ENCODE data around the gene SLC10A1. TPM values are rescaled to one million over a fixed set of nuclear protein-coding genes. Genes with fewer than 3 reads are reported as not detected.

The SLC10A1 gene
- total RNA-seq, 1 donor from 2014 or later: not detected

DNA sequence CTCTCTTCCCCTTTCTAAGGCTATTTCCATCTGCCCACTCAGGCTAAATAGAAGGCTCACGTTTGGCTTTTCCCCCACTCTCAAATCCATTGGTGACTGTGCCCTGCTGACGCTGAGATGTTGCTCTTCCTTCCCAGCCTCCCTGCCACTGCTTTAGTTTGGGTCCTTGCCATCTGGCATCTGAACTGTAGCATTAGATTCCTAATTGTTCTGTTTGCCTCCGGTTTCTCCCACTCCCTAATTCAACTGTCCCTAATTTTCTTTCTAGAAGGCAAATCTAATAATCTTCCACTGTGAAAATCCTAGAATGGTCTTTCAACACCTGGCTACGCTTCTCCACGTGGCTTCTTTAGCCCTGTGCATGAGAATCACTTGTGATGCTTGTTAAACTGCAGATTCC, 44.6 kb upstream of the SLC10A1 start:
- intact Hi-C loops (cut with micrococcal nuclease): no loop called here

DNA sequence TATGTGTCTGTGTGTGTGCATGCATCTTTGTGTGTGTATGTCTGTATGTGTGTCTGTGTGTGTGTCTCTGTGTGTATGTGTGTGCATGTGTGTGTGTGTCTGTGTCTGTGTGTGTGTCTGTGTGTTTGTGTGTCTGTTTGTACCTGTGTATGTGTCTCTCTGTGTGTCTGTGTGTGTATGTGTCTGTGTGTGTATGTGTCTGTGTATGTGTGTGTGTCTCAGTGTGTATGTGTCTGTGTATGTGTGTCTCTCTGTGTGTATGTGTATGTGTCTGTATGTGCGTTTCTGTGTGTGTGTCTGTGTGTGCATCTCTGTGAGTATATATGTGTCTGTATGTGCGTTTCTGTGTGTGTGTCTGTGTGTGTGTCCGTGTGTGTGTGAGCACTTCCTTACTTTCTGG, 42.6 kb upstream of the SLC10A1 start:
- H3K4me3 Mint-ChIP-seq: no peak overlapping the region
- TF ChIP-seq, protein P1, sequence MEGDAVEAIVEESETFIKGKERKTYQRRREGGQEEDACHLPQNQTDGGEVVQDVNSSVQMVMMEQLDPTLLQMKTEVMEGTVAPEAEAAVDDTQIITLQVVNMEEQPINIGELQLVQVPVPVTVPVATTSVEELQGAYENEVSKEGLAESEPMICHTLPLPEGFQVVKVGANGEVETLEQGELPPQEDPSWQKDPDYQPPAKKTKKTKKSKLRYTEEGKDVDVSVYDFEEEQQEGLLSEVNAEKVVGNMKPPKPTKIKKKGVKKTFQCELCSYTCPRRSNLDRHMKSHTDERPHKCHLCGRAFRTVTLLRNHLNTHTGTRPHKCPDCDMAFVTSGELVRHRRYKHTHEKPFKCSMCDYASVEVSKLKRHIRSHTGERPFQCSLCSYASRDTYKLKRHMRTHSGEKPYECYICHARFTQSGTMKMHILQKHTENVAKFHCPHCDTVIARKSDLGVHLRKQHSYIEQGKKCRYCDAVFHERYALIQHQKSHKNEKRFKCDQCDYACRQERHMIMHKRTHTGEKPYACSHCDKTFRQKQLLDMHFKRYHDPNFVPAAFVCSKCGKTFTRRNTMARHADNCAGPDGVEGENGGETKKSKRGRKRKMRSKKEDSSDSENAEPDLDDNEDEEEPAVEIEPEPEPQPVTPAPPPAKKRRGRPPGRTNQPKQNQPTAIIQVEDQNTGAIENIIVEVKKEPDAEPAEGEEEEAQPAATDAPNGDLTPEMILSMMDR (IDR thresholded peaks at IDR 0.05): no peak
- DNase-seq (no peak), ATAC-seq (ENCODE audit: low read depth) (no peak)
- H3K9me3 Mint-ChIP-seq: no peaks in the 10 kb centered on the region
- ChIA-PET CTCF (no interaction called here), POLR2A (no interaction called here)
- intact Hi-C loops (cut with micrococcal nuclease): no loop called here
- no peaks in the 10 kb centered on the region for H3K36me3 Mint-ChIP-seq (ENCODE audit: low read depth)
- peaks cover 10% of the 10 kb centered on the region for H3K27me3 Mint-ChIP-seq
- H3K27ac Mint-ChIP-seq: no peak overlapping the region
- no peaks in the 10 kb centered on the region for H3K4me1 Mint-ChIP-seq

More for the DNA sequence above, 44.6 kb upstream of the SLC10A1 start:
- TF ChIP-seq, protein P1 (IDR thresholded peaks at IDR 0.05): no peak
- no peaks in the 10 kb centered on the region for H3K36me3 Mint-ChIP-seq (ENCODE audit: low read depth)
- H3K4me3 Mint-ChIP-seq: no peak overlapping the region
- no peak overlapping the region for H3K27ac Mint-ChIP-seq
- DNase-seq (no peak), ATAC-seq (ENCODE audit: low read depth) (no peak)
- ChIA-PET CTCF (no interaction called here), POLR2A (no interaction called here)
- peaks cover 8% of the 10 kb centered on the region for H3K27me3 Mint-ChIP-seq
- no peaks in the 10 kb centered on the region for H3K4me1 Mint-ChIP-seq
- no peaks in the 10 kb centered on the region for H3K9me3 Mint-ChIP-seq

DNA sequence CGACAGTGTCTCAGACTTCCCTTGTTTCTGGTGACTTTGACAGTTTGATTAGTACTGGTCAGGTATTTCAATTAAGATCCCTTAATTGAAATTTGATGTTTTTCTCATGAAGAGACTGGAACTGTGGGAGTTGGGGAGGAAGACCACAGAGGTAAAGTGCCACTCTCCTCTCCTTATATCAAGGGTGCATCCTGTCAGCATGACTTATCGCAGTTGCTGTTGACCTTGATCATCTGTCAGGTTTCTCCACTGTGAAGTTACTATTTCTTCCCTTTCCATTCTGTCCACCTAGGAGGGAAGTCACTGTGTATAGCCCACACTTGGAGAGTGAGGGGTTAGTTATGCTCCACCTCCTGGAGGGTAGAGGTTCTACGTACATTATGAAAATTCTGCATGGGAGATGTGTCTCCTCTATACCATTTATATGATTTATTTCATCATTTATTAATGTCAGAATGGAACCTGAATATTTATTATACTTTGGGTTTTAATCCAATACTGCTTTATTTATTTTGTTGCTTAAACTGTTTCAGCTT, 41.9 kb upstream of the SLC10A1 start:
- TF ChIP-seq, protein P1 (IDR thresholded peaks at IDR 0.05): no peak
- Mint-ChIP-seq H3K27me3 (peaks cover 11% of the 10 kb centered on the region), H3K4me3 (no peak overlapping the region), H3K36me3 (ENCODE audit: low read depth) (no peaks in the 10 kb centered on the region), H3K4me1 (no peaks in the 10 kb centered on the region), H3K9me3 (no peaks in the 10 kb centered on the region), H3K27ac (no peak overlapping the region)
- DNase-seq (no peak), ATAC-seq (ENCODE audit: low read depth) (no peak)
- ChIA-PET CTCF (no interaction called here), POLR2A (no interaction called here)
- intact Hi-C loops (cut with micrococcal nuclease): no loop called here

DNA sequence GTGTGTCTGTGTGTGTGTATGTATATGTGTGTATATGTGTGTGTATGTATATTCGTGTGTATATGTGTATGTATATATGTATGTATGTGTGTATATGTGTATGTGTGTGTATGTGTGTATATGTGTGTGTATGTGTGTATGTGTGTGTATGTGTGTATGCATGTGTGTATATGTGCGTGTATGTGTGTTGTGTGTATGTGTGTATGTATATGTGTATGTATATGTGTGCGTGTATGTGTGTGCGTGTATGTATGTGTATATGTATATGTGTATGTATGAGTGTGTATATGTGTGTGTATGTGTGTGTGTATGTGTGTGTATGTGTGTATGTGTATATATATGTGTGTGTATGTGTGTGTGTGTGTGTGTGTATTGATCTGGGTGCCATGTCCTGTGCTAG, 31.8 kb upstream of the SLC10A1 start:
- Mint-ChIP-seq H3K9me3 (peaks cover 2% of the 10 kb centered on the region), H3K27ac (no peak overlapping the region), H3K36me3 (ENCODE audit: low read depth) (no peaks in the 10 kb centered on the region), H3K4me3 (no peak overlapping the region), H3K4me1 (no peaks in the 10 kb centered on the region), H3K27me3 (peaks cover 2% of the 10 kb centered on the region)
- DNase-seq (no peak), ATAC-seq (ENCODE audit: low read depth) (no peak)
- TF ChIP-seq, protein P1 (IDR thresholded peaks at IDR 0.05): no peak
- POLR2A ChIA-PET: no interaction called here
- CTCF ChIA-PET: no interaction called here
- intact Hi-C loops (cut with micrococcal nuclease): no loop called here

DNA sequence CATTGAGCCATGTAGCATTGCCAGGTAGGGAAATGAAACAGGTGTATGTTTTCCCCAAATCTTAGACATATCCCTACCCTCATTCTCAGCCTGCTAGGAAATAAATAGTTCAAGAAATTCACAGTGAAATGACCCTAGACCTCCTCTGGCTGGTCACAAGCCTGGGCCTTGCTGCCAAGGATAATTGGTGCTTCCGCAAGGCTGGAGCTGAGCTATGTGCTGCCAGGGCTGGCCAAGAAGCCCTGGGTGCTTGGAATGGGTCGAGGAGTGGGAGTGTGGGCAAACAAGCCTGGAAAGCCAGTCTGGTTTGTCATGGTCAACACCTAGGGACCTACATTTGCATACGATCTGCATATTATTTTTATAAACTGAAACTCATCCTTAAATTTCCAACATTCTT, 31.3 kb upstream of the SLC10A1 start:
- TF ChIP-seq, protein P1 (IDR thresholded peaks at IDR 0.05): no peak
- H3K4me1 Mint-ChIP-seq: no peaks in the 10 kb centered on the region
- ChIA-PET CTCF (no interaction called here), POLR2A (no interaction called here)
- H3K27me3 Mint-ChIP-seq: no peaks in the 10 kb centered on the region
- no peak overlapping the region for H3K27ac Mint-ChIP-seq
- intact Hi-C loops (cut with micrococcal nuclease): no loop called here
- H3K36me3 Mint-ChIP-seq (ENCODE audit: low read depth): no peaks in the 10 kb centered on the region
- ATAC-seq (ENCODE audit: low read depth) (no peak), DNase-seq (no peak)
- H3K4me3 Mint-ChIP-seq: no peak overlapping the region
- H3K9me3 Mint-ChIP-seq: peaks cover 2% of the 10 kb centered on the region

Measured in activated B cell treated with CpG ODN at 0.5 μM for 24 hours (primary cell).